ENCODE data around the gene CDKAL1.

GRCh38 chr6:20608905-20609304 lies 74.6 kb downstream of the CDKAL1 start:
- TF ChIP-seq NR3C1 (IDR thresholded peaks at IDR 0.05) (no peak), MAX (IDR thresholded peaks at IDR 0.05) (no peak), PBX3 (IDR thresholded peaks at IDR 0.05) (no peak), SMC3 (IDR thresholded peaks at IDR 0.05) (no peak), CHD4 (IDR thresholded peaks at IDR 0.05; ENCODE audit: borderline replicate concordance) (no peak), JUNB (IDR thresholded peaks at IDR 0.05) (no peak), CTCF (IDR thresholded peaks at IDR 0.05) (no peak), PHF8 (IDR thresholded peaks at IDR 0.05; ENCODE audit: borderline replicate concordance, low read depth) (no peak), POLR2A (IDR thresholded peaks at IDR 0.05; ENCODE audit: low read length) (no peak), HOXA7 (CRISPR knock-in tag; IDR thresholded peaks at IDR 0.05) (no peak), RFX5 (IDR thresholded peaks at IDR 0.05) (no peak)
